NCI-H2196 treated with DMSO at 0.1 percent for 48 hours (cell line): Measurements from ENCODE around the gene RHPN2.

ENCODE experiments used
- DNase-seq: peaks from one replicate; lab custom pipeline; 2025; ENCODE audit not compliant: unreplicated experiment; lab: John Stamatoyannopoulos, UW

The RHPN2 gene

GRCh38 chr19:33064792-33065550 is at the start of gene RHPN2:
RHPN2 (minus strand) TSS chr19:33064888; CDS start chr19:33064852, 36 bp downstream.
- peak; percentile 58 for DNase-seq

- no peak for DNase-seq
These were observed 49.6 kb upstream of the RHPN2 start for GRCh38 chr19:33114312-33114711.

DNA sequence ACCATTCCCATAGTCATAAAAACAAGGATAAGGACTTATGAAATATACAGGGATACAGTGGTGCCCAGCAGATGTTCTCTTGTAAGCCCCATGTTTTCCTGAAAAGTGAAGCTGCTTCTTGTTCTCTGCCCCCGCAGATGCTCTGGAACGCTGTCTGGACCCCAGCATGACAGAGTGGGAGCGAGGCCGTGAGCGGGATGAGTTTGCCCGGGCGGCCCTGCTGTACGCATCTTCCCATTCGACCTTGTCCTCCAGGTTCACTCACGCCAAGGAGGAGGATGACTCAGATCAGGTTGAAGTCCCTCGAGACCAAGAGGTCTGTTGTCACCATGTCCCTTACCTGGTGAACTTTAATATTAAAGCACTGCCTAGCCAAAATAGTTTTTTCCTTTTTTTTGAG is 46.9 kb upstream of the RHPN2 start:
- no peak for DNase-seq

DNA sequence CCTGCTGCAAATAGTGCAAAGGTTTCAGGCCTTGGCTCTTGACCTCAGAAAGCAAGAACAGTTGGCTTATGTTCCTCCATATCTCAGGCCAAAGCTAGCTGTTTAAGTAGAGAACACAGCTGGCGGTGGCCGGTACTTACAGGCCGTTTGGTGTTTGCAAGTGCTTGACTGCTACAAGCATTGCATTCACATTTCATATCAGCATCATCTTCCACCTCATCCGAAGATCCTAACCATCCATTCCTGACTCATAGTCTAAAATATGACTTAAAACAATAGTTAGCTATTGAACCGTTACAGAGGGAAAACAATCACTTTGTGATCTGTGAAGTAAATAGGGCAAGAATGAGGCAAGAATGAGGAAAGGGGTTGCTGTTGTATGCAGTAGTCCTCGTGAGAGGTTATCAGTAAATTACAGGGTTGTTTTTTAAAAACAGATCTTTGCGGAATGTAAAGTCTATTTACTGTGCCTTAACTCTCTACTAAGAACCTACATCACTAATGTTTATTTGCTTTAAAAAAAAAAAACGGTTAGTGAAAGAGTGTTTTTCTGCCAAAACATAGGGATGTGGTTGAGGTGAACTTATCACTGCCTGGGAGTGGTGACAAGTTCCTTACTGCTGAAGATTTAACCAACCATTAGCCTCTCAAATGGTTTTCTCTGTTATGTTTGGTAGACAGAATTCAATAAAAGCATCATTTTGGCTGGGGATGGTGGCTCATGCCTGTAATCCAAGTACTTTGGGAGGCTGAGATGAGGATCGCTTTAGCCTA is 45.6 kb upstream of the RHPN2 start:
- no peak for DNase-seq

DNA sequence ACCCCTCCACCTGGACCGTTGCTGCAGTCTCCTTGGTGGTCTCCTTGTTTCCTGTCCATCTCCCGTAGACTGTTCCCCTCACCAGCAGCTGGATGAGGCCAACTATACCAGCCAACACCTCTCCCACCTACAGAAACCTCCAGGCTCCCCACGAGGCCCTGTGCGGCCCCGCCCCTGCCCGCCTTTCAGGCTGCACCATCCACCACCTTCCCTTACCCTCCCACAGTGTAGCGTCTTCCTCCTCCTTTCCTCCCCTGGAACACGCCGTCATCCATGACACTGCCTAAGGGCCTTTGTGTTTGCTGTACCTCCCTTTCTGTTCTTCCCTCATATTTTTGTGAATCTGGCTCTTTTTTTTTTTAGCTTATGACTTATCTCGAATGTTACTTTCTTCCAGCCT is 43.5 kb upstream of the RHPN2 start:
- DNase-seq: no peak

GRCh38 chr19:33102893-33103292 is 38.2 kb upstream of the RHPN2 start:
- DNase-seq: no peak

- no peak for DNase-seq
These were observed 36.4 kb upstream of the RHPN2 start for GRCh38 chr19:33100894-33101644.

- peak; percentile 36 for DNase-seq
These were observed 33.4 kb upstream of the RHPN2 start for GRCh38 chr19:33098055-33098534.

DNA sequence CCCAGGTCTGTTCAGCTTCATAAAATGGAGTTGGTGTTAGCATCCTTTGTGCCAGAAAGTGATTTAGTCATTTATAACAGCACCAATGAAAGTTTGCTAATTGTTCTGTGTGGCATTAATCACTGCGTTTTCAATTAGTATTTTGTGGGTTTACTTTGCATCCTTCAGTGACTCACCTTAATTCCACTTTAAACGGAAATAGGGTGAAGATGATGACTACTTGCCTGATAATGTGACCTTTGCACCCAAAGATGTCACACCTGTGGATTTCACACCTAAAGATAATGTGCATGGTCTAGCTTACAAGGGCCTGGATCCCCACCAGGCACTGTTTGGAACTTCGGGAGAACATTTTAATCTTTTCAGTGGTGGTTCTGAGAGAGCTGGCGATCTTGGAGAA is 31.3 kb upstream of the RHPN2 start:
- DNase-seq: no peak

GRCh38 chr19:33094436-33095067 is 29.9 kb upstream of the RHPN2 start:
- DNase-seq: no peak

GRCh38 chr19:33093420-33094210 is 28.9 kb upstream of the RHPN2 start:
- DNase-seq: no peak

DNA sequence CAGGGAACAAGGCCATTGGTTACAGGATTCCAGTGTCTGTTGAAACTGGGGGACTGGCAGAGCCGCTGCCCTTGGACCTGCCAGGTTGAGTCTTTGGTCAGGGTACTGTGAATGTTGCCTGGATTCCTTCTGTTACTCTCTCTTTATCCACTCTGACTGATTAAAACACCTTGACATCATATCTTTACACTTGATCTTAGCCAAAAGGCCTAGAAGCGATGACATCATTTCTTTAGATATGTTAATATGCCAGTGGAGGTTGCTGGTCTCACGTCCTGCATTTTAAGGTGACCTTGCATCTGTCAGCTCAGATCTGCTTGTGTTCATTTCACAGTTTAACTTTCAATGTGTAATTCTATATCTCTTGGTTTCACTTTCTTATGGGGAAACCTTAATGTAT is 25.5 kb upstream of the RHPN2 start:
- no peak for DNase-seq

DNA sequence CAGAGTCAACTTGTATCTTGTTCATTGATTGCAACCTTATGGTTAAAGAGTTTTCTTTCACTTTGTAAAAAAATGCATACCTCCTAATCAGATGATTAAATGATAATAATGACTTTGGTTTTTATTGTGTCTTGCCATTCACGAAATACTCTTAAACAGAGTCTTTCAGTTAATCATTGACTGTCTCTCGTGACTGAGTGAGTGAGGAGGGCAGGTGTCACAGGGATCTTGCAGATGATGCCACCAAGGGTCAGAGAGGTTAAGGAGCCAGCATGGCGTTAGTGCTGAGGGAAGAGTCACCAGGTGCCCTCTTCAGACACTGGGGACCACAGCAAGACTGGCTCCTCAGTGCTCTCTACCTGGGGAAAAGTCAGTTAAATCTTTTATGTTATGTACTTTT is 24.3 kb upstream of the RHPN2 start:
- no peak for DNase-seq

- DNase-seq: no peak
These were observed 22.3 kb upstream of the RHPN2 start for GRCh38 chr19:33086955-33087354.

DNA sequence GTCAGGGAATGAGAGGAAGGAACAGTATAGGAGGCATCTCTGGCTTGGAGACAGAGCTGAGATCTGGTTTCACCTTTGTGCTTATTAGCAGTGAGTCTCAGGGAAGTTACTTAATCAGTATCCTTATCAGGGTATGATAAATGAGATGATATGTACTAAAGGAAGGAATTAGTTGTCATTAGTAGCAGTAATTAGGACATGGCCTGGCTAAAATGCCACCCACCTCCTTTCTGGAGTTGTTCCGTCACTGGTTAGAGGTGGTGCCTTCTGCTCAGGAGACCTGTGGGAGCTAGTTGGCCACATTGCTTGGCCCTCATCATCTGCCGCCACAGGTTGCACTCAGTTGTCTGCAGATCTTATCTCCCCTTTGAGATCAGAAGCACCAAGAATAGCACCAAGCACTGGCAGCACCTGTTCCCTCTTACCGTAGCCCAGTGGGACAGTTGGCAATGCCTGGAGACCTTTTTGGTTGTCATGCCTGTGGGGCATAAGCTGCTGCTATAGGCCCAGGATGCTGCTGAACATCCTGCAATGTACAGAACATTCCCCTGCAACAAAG is 21.0 kb upstream of the RHPN2 start:
- no peak for DNase-seq

DNA sequence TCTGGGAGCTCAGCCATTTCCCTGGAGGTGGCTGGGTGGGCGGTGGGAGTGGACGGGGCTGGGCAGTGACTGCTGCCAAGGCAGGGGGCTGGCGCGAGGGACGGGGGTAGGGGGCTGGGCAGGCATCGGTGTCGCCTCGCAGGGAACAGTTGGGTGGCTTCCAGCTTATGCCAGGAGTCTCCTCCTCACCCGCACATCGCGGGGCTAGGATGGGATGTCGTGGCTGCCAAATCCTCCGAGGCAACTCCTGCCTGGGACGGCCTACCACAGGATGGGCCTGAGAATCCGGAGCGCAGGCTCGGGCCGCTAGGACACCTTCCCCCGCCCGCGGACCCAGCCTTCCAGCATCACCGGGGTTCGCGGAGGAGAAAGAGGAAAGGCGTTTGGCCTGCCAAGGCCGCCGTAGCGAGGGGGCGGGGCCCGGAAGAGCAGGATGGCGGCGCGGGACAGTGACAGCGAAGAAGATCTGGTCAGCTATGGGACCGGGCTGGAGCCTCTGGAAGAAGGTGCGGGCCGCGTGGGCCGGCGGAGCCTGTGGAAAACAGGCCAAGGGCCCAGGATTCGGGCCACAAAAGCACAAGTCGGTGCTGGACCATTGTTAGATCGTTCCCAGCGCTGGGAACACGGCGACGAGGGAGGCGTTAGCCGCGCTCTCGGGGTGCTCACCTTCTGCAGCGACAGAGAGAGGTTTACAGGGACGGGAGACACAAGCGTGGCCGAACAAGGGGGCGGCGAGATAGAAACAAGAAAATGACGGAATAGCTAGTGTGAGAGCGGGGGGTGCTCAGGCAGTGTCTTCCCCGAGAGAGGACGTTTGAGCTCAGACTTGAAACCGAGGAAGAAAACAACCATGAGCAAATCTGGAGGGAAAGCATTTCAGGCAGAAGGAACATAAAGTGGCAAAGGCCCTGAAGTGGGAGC is 16.3 kb upstream of the RHPN2 start, which contains the start of gene GPATCH1:
TSS of gene GPATCH1 (plus strand) at position 421 of the 921 bp plus-strand sequence. CDS start at position 434, 13 bp downstream.
- DNase-seq: peak; percentile 81

DNA sequence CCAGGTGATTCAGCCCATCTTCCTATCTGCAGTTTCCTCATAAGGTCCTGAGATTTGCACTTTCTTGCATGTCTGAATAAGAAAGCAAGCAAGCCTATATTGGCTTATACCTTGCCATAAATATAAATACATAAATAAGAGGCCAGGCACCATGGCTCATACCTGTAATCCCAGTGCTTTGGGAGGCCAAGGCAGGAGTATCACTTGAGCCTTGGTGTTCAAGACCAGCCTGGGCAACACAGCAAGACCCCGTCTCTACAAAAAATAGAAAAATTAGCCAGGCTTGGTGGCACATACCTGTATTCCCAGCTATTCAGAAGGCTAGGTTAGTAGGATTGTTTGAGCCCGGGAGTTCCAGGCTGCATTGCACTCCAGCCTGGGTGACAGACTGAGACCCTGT is 10.8 kb upstream of the RHPN2 start:
- no peak for DNase-seq

DNA sequence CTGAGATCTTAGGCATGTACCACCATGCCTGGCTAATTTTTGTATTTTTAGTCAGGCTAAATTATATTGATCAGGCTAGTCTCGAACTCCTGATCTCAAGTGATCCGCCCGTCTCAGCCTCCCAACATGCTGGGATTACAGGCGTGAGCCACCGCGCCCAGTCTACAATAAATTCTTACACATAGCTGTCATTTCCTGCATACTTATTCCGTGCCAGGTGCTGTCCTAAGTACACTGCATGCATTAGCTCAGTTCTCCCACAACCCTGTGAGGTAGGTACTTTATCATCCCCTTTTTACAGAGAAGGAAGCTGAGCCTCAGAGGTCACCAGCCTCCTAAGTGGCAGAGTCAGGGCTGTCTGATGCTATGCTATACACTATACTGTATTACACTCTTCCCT is 7.2 kb upstream of the RHPN2 start:
- no peak for DNase-seq

DNA sequence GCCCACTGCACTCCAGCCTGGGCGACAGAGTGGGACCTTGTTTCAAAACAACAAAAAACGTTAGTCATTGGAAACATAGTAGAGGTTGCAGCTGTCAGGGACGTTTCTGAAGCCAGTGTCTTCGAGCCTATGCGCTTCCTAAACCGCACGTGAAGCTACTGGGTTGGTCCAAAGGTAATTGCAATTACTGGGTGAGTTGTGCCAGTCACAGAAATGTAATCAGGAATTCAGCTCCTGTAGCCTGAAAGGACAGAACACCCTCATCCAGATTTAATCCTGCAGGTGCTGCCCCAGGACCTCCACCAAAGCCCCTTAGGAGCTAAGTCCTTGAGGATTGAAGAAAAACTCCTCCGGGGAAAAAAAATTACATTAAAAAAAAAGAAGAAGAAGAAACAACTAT is 2.4 kb upstream of the RHPN2 start:
- DNase-seq: no peak
